GM12891 (cell line): ENCODE measurements around the gene CCDC12.

Experiments
- DNase-seq: peaks from one replicate; pipeline ENCODE4 v3.0.0; 2011; ENCODE audit warnings: low spot score; ENCODE audit not compliant: insufficient read length
- FAIRE-seq: peaks from 2 replicates; lab custom pipeline; 2011; peaks lifted over from hg19 to GRCh38; lab: Jason Lieb, UNC
- PAX5 ChIP-seq: IDR thresholded peaks from 2 replicates; pipeline ENCODE4 v1.6.1; 2011; ENCODE audit warnings: low read length, moderate library complexity, mild to moderate bottlenecking; ENCODE audit not compliant: insufficient read depth, severe bottlenecking
- POLR2A ChIP-seq: IDR thresholded peaks from 2 replicates; pipeline ENCODE4 v1.6.1; 2011; ENCODE audit warnings: low read depth, low read length, control low read depth
- POLR2AphosphoS5 ChIP-seq: IDR thresholded peaks from 2 replicates; pipeline ENCODE4 v1.6.1; 2011; ENCODE audit warnings: low read depth, low read length, control low read depth
- POU2F2 ChIP-seq: IDR thresholded peaks from 2 replicates; pipeline ENCODE4 v1.6.1; 2011; ENCODE audit warnings: low read depth, mild to moderate bottlenecking, control low read depth, low read length, moderate library complexity
- SPI1 ChIP-seq: IDR thresholded peaks from 2 replicates; pipeline ENCODE4 v1.6.1; 2011; ENCODE audit warnings: low read depth, low read length, control low read depth
- TAF1 ChIP-seq: IDR thresholded peaks from 2 replicates; pipeline ENCODE4 v1.6.1; 2011; ENCODE audit warnings: low read depth, low read length, control low read depth

The CCDC12 gene

DNA sequence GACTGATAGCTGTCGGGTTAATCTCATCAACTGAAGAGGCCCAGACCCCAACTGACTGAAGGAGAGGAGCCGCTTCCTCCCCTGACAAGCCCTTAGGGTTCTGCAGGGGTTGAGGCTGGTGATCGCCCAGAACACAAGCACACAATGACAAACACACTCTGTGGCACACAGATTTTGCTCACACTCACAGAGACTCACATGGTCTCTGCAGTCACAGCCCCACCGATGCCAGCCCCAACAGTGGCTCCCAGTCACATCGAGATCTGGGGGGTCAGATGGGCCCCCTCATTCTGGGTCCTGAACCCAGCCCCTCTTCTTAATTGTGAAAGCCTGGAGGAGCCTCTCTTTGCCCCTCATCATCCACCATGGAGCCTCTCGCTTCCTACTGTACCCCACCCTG lies 82.3 kb downstream of the CCDC12 start:
- TF ChIP-seq SPI1 (no peak), POLR2A (no peak), POLR2AphosphoS5 (no peak), POU2F2 (no peak), PAX5 (no peak), TAF1 (no peak)
- no peak for FAIRE-seq
- DNase-seq, result no peak

DNA sequence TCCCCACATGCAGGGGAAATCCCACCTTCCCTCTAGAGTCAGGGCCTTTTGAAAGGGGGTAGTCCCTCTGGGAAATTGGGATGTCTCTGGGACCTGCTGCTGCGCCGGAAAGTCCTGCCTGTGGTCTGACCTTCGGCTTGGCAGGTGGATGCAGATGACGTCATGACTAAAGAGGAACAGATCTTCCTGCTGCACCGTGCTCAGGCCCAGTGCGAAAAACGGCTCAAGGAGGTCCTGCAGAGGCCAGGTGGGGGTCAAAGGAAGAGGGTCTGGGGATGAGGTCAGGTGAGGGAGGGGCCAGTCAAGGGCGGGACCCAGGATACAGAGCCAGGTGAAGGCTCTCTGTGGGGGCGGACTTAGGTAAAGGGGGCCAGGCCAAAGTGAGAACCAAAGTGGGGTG lies 82.8 kb downstream of the CCDC12 start:
- TF ChIP-seq TAF1 (no peak), POU2F2 (no peak), POLR2AphosphoS5 (no peak), PAX5 (no peak), SPI1 (no peak), POLR2A (no peak)
- no peak for FAIRE-seq
- DNase-seq, result no peak

DNA sequence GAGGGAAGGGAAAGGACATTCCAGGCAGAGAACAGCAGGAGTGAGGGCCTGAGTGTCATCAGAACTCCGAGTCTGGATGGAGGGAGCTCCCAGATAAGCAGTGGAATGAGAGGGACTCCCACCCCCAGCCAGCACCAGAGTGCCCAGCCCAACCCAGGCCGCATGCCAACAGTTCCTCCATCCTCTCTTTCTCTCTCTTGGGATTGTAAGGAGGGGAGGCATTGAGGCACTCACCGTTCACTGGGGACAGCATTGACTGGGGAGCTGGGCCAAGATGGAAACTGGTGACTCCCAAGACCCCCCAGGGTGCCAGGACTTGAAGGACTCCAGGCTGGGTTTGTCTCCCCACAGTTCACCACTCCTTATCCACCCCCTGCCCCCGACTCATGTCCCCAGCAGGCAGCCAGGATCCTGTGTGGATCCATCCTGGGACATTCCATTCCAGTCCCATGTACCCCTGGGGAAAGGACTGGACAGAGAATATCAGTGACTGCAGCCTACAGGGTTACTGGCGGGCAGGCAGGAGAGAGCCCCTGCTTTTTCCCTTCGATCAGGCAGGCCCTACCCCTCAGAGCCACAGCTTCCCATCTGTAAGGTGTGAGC lies 83.3 kb downstream of the CCDC12 start:
- TF ChIP-seq POLR2A, result no peak
- TF ChIP-seq POU2F2, result no peak
- TF ChIP-seq SPI1, result no peak
- no peak for TF ChIP-seq TAF1
- no peak for TF ChIP-seq PAX5
- no peak for TF ChIP-seq POLR2AphosphoS5
- FAIRE-seq, result no peak
- DNase-seq, result no peak

DNA sequence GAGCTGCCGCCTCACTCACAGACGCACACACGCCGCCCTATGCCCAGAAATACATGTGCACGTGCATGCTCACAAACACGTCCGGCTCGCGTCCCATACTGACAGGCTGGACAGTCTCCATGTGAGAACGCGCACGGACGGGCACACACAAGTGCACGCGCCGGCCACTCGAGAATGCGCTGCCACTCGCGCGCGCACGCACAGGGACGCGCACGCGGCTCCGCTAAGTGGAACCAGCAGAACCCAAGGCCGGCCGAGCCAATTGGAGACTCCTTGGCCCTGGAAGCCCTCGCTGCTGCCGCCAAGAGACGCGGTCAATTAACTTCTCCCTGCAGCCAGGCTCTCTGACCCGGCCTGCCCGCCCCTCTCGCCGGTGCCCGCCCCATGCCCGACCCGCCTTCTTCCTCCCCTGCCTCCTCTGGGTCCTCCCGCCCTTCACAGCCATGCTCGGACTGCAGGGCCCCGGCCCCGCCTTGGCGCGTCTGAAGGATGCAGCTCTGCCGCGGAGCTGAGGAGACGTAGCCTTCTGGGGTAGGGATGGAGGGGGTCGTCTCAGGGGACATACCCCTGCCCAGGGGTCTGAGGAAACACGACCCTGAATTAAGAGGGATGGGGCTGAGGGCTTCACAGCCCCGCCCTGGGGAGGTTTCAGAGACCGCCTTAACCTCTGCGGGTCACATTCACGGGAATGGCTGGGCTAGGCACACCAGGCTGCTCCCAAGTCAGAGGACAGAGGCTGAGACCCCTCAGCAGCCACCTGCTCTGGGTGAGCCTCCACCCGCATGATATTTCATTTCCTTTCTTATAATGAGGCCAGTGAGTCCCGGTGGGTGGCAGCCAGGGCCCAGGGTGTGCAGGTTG lies 84.0 kb downstream of the CCDC12 start:
- DNase-seq (no peak), FAIRE-seq (peak; percentile 78)
- TF ChIP-seq POLR2A, result no peak
- TF ChIP-seq POU2F2, result no peak
- TF ChIP-seq TAF1, result no peak
- TF ChIP-seq POLR2AphosphoS5, result no peak
- TF ChIP-seq SPI1, result no peak
- no peak for TF ChIP-seq PAX5

DNA sequence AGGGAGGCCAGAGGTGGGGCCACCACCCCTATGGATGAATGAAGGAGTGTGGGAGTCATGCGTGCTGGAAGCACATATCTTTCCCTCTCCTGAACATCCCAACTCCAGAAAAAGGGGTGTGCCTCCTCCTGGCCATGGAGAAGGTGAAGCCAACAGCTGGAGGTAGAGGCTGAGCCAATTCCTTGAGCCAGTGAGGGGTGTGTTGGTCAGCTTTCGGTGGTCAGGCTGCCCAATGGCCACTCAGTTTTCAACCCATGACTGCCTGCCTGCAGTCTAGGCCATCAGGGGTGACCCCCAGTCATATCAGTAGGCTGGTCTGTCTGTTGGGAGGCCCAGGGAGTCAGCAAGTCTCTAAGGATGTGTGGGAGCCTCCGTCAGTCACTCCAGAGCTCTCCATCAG lies 85.4 kb downstream of the CCDC12 start:
- no peak for DNase-seq
- no peak for FAIRE-seq
- TF ChIP-seq TAF1, result no peak
- TF ChIP-seq POLR2AphosphoS5, result no peak
- TF ChIP-seq SPI1, result no peak
- no peak for TF ChIP-seq POU2F2
- TF ChIP-seq PAX5, result no peak

DNA sequence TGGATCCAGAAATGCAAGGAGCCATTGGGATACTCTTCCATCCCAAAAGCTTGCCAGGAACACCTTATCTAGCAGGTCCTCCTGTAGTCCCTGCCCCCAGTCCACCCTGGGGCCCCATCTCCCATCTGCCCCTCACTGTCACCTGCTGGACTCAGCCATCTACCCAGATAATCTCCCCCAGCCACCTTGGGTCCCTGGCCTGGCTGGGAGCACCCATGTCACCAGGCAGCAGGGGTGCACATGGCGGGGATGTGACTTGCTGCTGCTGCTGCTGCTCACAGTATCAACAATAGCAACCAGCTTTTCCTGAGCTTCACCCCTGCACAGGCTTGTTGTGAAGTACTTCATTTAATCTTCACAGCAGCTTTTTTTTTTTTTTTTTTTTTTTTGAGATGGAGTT lies 86.4 kb downstream of the CCDC12 start:
- TF ChIP-seq TAF1, result no peak
- no peak for TF ChIP-seq PAX5
- TF ChIP-seq POU2F2, result no peak
- no peak for TF ChIP-seq SPI1
- no peak for TF ChIP-seq POLR2A
- no peak for TF ChIP-seq POLR2AphosphoS5
- FAIRE-seq (no peak), DNase-seq (no peak)

DNA sequence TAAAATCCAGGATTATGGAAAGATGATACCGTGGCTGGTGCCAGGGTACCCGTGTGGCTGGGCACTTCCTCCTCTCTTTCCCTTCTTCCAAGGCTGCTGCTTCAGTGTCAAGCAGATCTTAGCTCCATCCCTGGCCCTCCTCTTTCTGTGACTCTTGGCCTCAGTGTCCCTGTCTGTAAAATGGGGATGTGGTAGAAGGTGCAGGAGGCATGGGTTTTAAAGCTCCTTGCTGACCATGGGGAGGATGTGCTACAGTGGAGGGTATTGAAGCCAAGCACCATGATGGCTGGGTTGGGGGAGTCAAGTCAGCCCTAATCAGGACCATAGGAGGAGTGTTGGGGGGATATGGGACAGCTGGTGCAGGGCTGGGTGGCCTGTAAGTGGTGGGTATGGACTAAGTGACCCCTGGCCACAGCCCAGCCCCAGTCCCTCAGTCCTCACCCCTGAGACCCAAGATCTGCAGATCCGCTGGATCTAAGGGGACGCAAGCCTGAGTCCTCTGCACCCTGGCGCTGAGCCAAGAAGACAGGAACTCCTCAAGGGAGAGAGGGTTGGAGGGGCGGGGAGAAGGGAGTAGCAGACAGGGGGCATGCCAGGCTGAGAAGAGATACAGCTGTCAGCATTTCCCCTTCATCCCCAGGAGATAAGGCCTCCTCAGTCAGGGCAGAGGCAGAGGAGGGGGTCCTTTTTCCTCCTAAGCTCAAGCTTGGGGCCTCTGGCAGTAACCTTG lies 87.0 kb downstream of the CCDC12 start:
- DNase-seq (no peak), FAIRE-seq (no peak)
- TF ChIP-seq POLR2AphosphoS5 (no peak), POLR2A (no peak), SPI1 (no peak), PAX5 (no peak), POU2F2 (no peak), TAF1 (no peak)

DNA sequence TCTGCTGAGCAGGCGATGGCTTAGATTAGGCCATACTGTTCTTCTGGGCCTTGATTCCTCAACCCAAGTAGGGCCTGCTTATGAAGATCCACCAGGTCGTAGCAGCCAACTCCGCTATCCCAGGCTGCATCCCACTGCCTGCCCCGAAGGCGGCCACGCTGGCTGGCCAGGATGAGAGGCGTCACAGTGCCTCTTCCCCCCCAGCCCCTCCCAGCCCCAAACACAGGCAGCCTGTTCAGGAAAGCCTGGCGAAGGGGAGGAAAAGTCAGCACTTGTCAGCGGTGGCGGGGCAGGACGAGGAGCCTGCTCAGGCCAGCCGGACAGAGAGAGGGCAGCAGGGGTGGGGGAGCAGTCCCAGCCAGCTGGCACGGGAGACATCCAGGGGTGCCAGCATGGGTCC lies 87.8 kb downstream of the CCDC12 start:
- DNase-seq, result no peak
- no peak for FAIRE-seq
- TF ChIP-seq TAF1 (no peak), PAX5 (no peak), SPI1 (no peak), POLR2A (no peak), POLR2AphosphoS5 (no peak), POU2F2 (no peak)

DNA sequence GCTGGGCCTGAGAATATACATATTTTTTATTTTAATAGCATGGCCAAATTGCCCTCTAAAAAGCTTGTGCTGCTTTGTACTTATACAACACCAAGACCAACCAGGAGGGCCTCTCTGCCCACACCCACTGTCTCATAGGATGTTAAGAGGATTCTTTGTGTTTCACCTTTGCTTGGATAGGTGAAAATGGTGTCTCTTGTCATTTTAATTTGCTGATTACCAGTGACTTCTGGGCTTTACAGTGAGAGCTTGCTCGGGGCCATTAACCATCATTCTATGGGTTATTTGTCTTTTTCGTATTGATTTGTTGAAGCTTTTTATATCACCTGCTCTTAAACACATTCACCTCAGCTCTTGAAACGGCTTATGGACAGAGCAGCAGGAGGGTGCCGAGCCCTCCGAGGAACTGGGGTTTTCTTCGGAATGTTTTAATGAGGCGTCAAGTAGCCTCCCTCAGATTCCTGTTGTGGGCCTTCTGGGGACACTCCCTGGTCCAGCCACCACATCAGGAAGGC lies 88.5 kb downstream of the CCDC12 start:
- no peak for FAIRE-seq

More for the DNA sequence above, 88.5 kb downstream of the CCDC12 start:
- TF ChIP-seq SPI1 (no peak), POLR2A (no peak), PAX5 (no peak), TAF1 (no peak), POU2F2 (no peak), POLR2AphosphoS5 (no peak)
- DNase-seq, result no peak
